ENCODE data around the gene SIK3. TPM values are rescaled to one million over a fixed set of nuclear protein-coding genes. Genes with fewer than 3 reads are reported as not detected.

Gene SIK3
- total and polyA plus RNA-seq, 2 donors (not counting 3 experiments of a cell fraction or from before 2014, with no cell fraction given) = 10.3 to 21.3 TPM

DNA sequence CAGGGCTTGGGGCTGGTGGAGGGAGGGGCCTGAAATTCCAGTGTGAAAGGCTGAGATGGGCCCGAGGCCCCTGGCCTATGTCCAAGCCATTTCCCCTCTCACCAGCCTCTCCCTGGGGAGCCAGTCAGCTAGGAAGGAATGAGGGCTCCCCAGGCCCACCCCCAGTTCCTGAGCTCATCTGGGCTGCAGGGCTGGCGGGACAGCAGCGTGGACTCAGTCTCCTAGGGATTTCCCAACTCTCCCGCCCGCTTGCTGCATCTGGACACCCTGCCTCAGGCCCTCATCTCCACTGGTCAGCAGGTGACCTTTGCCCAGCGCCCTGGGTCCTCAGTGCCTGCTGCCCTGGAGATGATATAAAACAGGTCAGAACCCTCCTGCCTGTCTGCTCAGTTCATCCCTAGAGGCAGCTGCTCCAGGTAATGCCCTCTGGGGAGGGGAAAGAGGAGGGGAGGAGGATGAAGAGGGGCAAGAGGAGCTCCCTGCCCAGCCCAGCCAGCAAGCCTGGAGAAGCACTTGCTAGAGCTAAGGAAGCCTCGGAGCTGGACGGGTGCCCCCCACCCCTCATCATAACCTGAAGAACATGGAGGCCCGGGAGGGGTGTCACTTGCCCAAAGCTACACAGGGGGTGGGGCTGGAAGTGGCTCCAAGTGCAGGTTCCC lies 268.6 kb downstream of the SIK3 start, which contains the start of gene APOC3:
Gene APOC3, plus strand, starts transcription at position 383 of the 659 bp plus-strand sequence. CDS start 676 bp downstream, outside the sequence.
- CTCF ChIA-PET = interaction anchor here (0.6 to 1.9 kb wide), 2 partner anchors 38 to 276 kb away, joined by 4 to 7 read pairs; partner anchors contain the start of gene APOA5

More for the DNA sequence above, 268.6 kb downstream of the SIK3 start, which contains the start of gene APOC3:
- POLR2A ChIA-PET = no interaction called here
- H3K9me3 ChIP-seq (replicated peaks; ENCODE audit: control insufficient read depth, insufficient read depth, low read length) = no peaks in the 10 kb centered on the region
- no peaks in the 10 kb centered on the region for H3K79me2 ChIP-seq (ENCODE audit: control insufficient read depth, insufficient read depth, low read length)
- no peaks in the 10 kb centered on the region for H4K20me1 ChIP-seq (replicated peaks; ENCODE audit: control insufficient read depth, extremely low read depth, insufficient read depth, low read length)
- H3K4me3 ChIP-seq (replicated peaks in 1 of 3; ENCODE audit: insufficient read depth in 1 of 3, low read depth in 1 of 3, low read length in 3 of 3) = no peak within 1 kb of the TSS
- no peak for FAIRE-seq
- intact Hi-C loops (cut with micrococcal nuclease) (no loop called here), dilution Hi-C loops (cut with MboI; ENCODE audit: extremely low pct_ligation_motif_present, low sequenced_read_pairs) (no loop called here)
- H2AFZ ChIP-seq (ENCODE audit: low read depth, low read length) = no peak within 1 kb of the TSS
- no peak within 1 kb of the TSS for H3K4me2 ChIP-seq (ENCODE audit: insufficient read depth, low read length)
- H3K9me1 ChIP-seq (replicated peaks; ENCODE audit: control insufficient read depth, extremely low read depth, insufficient read depth, low read length) = no peaks in the 10 kb centered on the region
- no peaks in the 10 kb centered on the region for H3K27me3 ChIP-seq (ENCODE audit: control insufficient read depth in 2 of 2, insufficient read depth in 2 of 2, low read length in 2 of 2)
- no peak for DNase-seq (ENCODE audit: low read depth, low spot score)
- no peak within 1 kb of the TSS for H3K9ac ChIP-seq (replicated peaks; ENCODE audit: extremely low read depth, insufficient read depth, low read length)
- H3K27ac ChIP-seq (ENCODE audit: insufficient read depth, low read depth, low read length) = no peak within 1 kb of the TSS
- TF ChIP-seq EZH2 (IDR thresholded peaks at IDR 0.05; ENCODE audit: borderline replicate concordance, low read depth, low read length, severe bottlenecking) (no peak), GATA2 (IDR thresholded peaks at IDR 0.05; ENCODE audit: insufficient read depth, insufficient read length, low read depth, low read length) (no peak), MYC (IDR thresholded peaks at IDR 0.05; ENCODE audit: low read depth, low read length) (no peak), POLR2AphosphoS5 (IDR thresholded peaks at IDR 0.05; ENCODE audit: insufficient read depth, low read depth, low read length) (no peak), FOS (IDR thresholded peaks at IDR 0.05; ENCODE audit: borderline replicate concordance, insufficient read depth, low read length) (no peak), JUN (IDR thresholded peaks at IDR 0.05; ENCODE audit: borderline replicate concordance, insufficient read depth, insufficient read length, low read depth) (no peak)
- TF ChIP-seq, protein P1, sequence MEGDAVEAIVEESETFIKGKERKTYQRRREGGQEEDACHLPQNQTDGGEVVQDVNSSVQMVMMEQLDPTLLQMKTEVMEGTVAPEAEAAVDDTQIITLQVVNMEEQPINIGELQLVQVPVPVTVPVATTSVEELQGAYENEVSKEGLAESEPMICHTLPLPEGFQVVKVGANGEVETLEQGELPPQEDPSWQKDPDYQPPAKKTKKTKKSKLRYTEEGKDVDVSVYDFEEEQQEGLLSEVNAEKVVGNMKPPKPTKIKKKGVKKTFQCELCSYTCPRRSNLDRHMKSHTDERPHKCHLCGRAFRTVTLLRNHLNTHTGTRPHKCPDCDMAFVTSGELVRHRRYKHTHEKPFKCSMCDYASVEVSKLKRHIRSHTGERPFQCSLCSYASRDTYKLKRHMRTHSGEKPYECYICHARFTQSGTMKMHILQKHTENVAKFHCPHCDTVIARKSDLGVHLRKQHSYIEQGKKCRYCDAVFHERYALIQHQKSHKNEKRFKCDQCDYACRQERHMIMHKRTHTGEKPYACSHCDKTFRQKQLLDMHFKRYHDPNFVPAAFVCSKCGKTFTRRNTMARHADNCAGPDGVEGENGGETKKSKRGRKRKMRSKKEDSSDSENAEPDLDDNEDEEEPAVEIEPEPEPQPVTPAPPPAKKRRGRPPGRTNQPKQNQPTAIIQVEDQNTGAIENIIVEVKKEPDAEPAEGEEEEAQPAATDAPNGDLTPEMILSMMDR (IDR thresholded peaks at IDR 0.05; ENCODE audit: extremely low read depth in 1 of 2, insufficient read depth in 1 of 2, low read depth in 1 of 2, low read length in 2 of 2) = no peak
- TF ChIP-seq, protein P2, sequence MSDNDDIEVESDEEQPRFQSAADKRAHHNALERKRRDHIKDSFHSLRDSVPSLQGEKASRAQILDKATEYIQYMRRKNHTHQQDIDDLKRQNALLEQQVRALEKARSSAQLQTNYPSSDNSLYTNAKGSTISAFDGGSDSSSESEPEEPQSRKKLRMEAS (IDR thresholded peaks at IDR 0.05; ENCODE audit: insufficient read depth, insufficient read length) = no peak
- H3K4me1 ChIP-seq (ENCODE audit: control insufficient read depth, extremely low read depth, insufficient read depth, low read length) = no peaks in the 10 kb centered on the region
- no TSS peak for BruUV-seq (replicated peaks)
- H3K36me3 ChIP-seq (ENCODE audit: control insufficient read depth in 2 of 2, extremely low read depth in 1 of 2, insufficient read depth in 2 of 2, low read length in 2 of 2) = no peaks in the 10 kb centered on the region

Measured in endothelial cell of umbilical vein (primary cell).